MV-4-11 (cell line): Measurements from ENCODE around the gene PLXNA4.

ENCODE experiments used
- DNase-seq: peaks from one replicate; lab custom pipeline; 2025; lab: John Stamatoyannopoulos, UW

Gene PLXNA4

DNA sequence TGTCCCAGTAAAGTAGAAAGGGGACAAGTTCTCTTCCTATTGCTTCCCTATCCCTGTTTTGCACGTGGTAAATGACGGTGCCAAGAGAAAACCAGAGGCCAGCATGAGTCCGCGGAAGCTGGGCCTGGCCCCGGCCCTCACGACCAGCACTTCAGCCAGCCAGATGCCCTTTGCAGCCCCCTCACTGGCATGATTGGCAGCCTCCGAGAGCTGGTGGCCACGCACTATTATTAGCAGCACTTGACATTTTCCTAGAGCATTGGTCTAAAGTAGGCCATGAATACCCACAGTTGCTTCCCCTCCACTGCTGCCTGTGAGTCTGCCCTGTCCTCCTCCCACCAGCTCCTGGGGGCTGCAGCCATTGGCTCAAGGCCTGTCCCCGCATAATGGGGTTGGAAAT is 369.1 kb downstream of the PLXNA4 start:
- no peak for DNase-seq

DNA sequence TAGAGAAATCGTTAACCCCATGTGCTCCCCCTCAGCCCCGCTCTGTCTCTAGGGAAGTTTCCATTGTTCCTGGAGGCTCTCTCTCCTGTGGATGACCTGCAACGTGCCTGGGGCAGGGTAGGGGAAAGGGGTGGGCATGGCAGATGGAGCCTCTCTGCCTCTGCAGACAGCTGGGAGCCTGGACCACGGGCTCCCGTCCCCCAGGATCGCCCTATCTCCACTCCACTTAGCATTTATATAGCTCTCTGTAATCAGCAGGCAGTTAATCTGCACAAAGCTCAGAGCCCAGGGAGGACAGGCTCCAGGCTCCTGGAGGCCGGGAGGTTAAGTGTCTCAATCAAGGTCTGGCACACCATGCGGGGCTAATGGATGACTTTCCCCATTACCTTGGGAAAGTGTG is 369.7 kb downstream of the PLXNA4 start:
- DNase-seq: no peak

DNA sequence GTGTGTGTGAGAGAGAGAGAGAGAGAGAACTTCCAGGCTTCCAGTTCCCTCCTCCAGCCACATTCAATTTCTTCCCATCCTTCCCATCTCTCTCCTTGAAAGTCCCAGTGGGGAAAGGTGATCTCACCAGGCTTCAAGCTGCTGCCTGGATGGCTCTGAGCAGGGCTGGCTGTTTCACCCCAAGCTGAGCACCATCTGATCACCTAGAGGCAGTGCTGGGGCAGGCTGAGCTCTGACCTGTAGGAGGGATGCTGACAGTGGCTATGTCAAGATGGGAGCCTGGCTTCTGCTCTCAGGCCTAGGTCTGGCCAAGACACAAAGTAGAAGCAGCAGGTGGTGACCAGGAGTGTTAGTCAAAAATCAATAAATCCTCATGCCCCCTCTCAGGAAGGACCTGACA is 370.8 kb downstream of the PLXNA4 start:
- no peak for DNase-seq

DNA sequence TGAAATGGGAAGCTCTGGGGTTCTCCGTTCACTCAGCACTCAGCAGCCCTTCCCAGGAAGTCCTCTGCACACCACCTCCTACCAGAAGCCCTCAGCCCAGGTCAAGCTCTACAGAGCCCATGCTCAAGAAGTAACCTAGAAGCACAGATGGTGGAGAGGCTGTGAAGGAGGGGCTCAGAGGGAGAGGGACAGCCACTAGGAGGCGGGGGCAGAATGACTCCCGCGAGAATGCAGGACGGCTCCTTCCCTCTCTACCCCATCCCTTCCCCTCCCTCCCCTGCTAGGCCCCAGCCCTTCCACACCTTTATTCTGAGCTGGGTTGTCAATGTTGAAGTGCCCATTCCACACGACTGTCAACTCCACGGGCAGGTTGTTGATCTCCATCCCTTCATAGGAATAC is 373.2 kb downstream of the PLXNA4 start:
- no peak for DNase-seq

- no peak for DNase-seq
Observed at GRCh38 chr7:132202541-132202940, 373.7 kb downstream of the PLXNA4 start.

DNA sequence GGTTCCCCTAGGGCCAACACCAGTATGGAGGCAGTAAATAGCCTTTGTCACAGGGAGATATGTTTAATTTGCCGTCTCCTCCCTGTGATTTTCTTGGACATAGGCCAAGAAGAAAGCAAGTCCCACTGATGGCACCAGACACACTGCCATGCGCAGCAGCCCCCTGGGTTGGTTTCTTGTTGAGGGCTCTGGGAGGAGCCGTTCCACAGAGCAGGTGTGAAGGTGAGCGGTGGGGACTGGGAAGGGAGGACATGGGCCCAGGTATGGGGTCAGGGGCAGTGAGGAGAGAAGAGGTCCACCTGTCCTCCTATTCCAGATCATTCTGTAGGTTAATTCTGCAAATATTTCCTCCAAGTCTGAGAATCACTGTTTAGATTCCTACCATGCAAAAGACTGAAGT is 376.1 kb downstream of the PLXNA4 start:
- no peak for DNase-seq

GRCh38 chr7:132199626-132200025 is 376.6 kb downstream of the PLXNA4 start:
- DNase-seq: no peak

DNA sequence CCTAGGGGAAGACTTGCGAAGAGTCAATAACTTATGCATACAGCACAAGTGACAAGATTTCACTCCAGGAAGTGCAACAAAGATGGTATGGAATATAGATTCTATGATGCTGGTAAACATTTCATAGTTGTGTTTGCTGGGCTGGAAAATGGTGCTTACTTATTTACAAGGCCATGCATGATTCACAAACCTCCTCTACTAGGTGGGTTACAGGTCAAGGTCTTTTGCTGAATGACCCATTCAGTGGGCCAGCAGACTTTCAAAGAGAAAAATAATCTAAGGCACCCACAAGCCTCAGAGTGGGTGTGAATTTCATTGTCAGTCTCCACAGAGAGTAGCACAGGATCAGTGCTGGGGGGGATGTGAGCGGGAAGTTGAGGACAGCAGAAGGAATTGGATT is 378.5 kb downstream of the PLXNA4 start:
- no peak for DNase-seq

GRCh38 chr7:132193898-132194297 is 382.4 kb downstream of the PLXNA4 start:
- no peak for DNase-seq

DNA sequence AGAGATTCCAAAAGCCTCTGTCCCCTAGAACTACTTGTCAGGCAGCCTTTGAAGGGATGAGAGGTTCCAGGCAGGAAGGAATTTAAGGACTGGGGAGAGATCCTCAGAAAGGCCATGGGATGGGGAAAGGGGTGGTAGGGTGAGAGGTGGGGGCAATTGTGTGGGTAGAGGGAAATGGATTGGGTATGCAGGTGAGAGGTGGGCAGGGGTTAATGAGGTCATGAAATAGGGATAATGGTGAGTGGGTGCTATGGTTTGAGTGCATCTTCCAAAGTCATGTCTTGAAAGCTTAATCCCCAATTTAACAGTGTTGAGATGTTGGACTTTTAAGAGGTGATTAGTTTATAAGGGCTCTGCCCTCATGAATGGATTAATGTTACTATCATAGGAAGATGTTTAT is 383.5 kb downstream of the PLXNA4 start:
- DNase-seq: no peak

- DNase-seq: no peak
Observed at GRCh38 chr7:132191418-132191817, 384.9 kb downstream of the PLXNA4 start.

DNA sequence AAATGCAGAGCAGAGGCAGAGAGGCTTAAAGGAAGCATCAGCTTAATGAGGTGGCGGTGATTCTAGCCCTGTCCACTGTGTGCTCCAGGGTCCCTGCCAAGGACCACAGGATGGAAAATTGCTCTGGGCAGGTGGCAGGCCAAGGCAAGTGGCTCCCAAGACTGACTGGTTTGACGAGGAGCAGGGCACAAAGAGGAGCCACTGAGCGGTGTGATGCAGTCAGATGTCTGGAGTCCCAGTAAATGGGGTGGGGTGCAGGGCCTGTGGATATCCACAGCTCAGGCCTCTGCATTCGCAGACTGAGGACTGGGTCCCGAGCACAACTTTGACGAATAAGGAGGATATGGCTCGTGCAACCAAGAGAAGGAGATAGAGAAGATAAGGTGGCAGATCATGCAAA is 385.6 kb downstream of the PLXNA4 start:
- DNase-seq: no peak

DNA sequence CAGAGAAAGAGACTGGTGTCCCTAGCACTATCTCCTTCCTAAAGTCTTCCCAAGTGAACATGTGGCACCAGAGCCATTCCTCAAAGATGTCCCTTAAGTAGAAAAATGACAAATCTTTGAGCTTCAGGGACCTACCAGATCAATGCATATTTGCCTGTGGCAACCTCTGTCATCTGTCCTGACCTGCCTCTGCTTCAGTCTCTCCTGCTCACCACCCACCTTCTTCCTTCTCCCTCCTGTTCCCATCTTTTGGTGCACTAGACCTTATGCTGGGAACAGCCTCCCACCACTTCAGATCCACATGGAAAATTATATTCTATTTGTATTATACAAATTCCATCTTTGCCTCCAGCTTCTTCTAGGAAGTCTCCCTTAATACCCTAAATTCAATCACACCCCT is 386.4 kb downstream of the PLXNA4 start:
- DNase-seq: no peak

DNA sequence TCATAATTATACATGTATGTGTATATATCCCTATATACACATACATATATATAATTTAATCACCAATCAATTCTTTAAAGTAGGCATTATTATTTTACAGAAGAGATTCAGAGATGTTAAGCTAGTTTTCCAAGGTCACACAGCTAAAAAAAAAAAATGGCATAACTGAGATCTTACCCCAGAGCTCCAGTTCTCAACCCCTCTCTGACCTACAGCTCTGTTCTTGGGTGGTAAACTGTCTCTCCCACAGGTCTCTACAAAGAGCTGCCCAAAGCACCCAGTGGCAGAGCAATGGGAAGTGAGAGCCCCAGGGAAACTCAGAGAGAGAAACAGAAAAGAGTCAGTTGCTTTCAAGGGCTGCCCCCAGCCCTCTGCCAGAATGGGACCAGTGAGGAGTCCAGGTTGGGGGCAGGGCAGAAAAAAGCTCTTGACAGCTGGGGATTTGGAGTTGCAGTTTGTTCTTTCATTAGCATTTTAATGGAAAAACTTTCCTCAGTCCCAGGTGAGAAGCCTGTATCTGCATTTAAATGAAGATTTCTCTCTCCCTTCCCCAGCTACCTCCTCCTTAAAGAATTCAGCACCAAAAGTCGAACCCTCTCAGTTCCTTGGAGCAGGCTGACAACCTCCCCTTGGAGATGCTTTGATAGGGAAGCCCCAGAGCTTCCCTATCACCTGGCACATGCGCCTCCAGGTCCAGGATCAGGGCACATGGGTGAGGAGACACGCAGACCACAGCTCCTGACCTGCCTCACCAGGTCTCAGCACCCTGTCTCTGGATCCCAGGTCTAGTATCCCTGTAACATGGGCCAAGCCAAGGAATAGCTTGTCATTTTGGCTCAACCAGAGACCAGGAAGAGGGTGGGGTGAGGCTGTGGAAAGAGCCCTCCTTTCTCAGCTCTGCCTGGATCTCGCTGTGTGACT is 388.1 kb downstream of the PLXNA4 start:
- DNase-seq: no peak

DNA sequence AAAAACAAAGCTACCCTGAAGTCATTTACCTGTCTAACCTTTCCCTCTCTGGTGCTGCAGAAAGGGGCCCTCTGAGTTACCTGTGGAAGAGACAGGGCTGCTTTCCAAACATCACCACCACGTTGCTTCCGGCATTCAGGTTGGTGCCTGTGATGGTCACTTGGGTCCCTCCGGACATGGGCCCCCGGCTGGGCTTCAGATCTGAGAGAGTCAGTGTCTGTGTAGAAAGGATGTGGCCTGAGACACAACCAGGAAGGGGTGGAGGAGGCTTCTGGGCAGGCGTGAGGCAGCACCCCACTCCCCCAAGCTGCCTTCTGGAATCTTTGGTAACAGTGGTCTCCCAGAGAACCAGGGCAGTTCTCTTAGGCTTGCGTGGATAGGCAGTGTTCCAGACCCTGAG is 388.9 kb downstream of the PLXNA4 start:
- DNase-seq: no peak

GRCh38 chr7:132185150-132185549 is 391.1 kb downstream of the PLXNA4 start:
- DNase-seq: no peak

DNA sequence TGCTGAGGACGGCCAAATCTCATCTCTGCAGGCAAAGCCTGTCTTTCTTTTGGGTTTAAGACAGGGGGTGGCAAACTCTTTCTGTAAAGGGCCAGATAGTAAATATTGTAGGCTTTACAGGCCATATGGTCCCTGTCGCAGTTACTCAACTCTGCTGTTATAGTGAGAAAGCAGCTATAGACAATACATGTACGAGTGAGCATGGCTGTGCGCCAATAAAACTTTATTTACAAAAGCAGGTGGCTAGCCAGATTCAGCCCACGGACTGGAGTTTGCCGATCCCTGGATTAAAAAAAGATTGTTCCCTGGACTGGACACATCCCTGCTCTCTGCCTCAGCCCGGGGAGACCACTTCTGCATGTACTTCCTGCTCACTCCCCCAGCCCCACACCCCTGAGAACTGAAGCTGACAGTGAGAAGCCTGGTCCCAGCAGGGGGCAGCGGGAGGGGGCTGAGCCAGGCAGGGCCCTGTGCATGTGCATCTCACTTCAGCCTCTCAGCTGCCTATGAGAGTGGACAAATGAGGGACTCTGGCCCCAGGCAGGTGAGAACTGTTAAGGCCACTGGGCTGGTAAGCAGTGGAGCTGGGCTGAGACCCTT is 392.4 kb downstream of the PLXNA4 start:
- DNase-seq: no peak

GRCh38 chr7:132182992-132183391 is 393.3 kb downstream of the PLXNA4 start:
- DNase-seq: no peak

DNA sequence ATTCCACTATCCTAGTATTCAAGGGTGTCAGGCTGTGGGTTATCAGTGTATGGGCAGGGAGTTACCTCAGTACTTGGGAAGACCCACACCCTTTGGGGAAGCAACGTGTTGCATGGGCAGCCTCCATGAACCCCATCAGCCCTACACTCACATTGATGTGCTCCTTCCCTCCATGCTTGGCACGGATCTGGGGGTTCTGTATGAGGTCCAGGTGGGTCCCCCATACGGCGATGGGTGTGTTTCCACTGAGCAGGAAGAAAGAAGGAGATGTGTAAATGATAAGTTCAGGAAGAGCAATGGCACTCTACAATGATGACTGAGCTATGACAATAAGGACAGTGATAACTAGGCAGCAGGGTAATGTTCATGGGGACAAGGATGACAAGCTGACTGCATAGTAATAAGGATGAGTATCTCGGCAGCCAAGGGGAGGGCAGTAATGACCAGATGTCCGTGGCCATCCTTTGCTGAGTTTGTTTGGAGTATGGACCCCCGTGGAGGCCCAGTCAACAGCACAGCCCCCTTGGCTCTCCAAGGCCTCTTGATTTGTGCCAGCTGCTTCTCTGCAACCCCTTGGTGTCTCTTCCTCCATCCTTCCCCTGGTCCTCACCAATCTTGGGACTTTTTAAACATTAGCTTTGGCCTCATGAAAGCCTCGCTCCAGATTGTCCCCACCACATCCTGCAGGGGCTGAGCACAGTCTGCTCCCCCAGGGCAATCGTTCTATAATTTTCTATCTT is 394.2 kb downstream of the PLXNA4 start:
- DNase-seq: no peak

- no peak for DNase-seq
Observed at GRCh38 chr7:132181371-132181770, 394.9 kb downstream of the PLXNA4 start.

- no peak for DNase-seq
Observed at GRCh38 chr7:132180481-132180880, 395.8 kb downstream of the PLXNA4 start.

GRCh38 chr7:132179681-132180080 is 396.6 kb downstream of the PLXNA4 start:
- no peak for DNase-seq

- DNase-seq: no peak
Observed at GRCh38 chr7:132179080-132179430, 397.2 kb downstream of the PLXNA4 start.
